ENCODE measurements around the gene SAMD3. TPM values are rescaled to one million over a fixed set of nuclear protein-coding genes. Genes with fewer than 3 reads are reported as not detected.

Gene SAMD3
- total RNA-seq, 6 experiments from 2014 or later = 0.25 to 0.86 (median 0.37) TPM

DNA sequence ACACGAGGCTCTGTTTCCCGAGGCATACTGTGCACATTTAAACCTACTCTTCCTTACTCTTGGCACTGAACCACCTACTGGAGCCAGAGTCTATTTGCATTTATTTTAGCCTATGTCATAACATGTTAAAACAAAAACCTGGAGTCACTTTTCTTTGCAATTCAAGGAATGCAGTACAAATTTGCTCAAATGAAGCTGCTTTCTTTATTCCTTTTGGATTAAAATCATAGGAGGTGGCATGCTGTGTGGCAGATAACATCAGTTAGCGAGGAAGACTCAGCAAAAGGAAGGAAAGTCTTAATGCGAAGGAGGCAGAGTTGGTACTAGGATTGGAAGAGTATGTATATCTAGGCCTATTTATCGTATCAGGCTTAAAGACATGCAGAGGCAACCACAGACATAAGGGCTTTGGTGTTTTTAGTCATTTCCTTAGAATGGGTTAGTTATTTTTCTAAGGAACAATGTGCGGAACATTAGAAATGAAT lies 92.9 kb downstream of the SAMD3 start:
- Histone ChIP-seq H3K27ac (no peak overlapping the region), H3K36me3 (no peaks in the 10 kb centered on the region), H3K4me1 (no peaks in the 10 kb centered on the region), H3K9me3 (no peaks in the 10 kb centered on the region), H3K27me3 (no peaks in the 10 kb centered on the region), H3K4me3 (no peak overlapping the region)
- no peak for TF ChIP-seq POLR2A (IDR thresholded peaks at IDR 0.05)
- TF ChIP-seq, protein P1, sequence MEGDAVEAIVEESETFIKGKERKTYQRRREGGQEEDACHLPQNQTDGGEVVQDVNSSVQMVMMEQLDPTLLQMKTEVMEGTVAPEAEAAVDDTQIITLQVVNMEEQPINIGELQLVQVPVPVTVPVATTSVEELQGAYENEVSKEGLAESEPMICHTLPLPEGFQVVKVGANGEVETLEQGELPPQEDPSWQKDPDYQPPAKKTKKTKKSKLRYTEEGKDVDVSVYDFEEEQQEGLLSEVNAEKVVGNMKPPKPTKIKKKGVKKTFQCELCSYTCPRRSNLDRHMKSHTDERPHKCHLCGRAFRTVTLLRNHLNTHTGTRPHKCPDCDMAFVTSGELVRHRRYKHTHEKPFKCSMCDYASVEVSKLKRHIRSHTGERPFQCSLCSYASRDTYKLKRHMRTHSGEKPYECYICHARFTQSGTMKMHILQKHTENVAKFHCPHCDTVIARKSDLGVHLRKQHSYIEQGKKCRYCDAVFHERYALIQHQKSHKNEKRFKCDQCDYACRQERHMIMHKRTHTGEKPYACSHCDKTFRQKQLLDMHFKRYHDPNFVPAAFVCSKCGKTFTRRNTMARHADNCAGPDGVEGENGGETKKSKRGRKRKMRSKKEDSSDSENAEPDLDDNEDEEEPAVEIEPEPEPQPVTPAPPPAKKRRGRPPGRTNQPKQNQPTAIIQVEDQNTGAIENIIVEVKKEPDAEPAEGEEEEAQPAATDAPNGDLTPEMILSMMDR (IDR thresholded peaks at IDR 0.05) = no peak
- ATAC-seq (no peak), DNase-seq (no peak)
- intact Hi-C loops (cut with DNase I) = no loop called here
- 91% methylated on average over 6 of the region's 6 CpGs for WGBS (ENCODE audit: insufficient coverage, low coverage, low lambda C conversion rate, missing lambda C conversion rate)

DNA sequence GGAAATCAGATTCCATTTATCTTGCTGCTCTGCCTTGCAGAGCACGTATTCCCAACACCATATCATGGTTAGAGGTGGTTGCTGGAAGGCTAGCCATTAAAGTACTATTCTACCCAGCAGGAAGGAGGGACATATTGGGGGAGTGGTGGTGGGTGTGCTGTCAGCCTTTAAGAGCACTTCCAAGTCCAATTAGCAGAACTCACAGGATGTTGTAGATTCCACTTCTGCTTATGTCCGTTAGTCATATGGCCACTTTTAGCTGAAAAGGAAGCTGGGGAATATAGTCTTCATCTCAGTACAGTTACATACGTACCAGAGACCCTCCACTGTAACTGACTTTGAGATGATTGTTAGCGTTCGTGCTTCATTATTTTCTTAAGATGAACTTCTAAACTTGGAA lies 94.4 kb downstream of the SAMD3 start:
- H3K9me3 ChIP-seq = no peaks in the 10 kb centered on the region
- H3K36me3 ChIP-seq = no peaks in the 10 kb centered on the region
- no peak for TF ChIP-seq POLR2A (IDR thresholded peaks at IDR 0.05)
- TF ChIP-seq, protein P1 (IDR thresholded peaks at IDR 0.05) = no peak
- H3K27ac ChIP-seq = no peak overlapping the region
- H3K4me3 ChIP-seq = no peak overlapping the region
- DNase-seq (no peak), ATAC-seq (no peak)
- 87% methylated on average over 5 of the region's 5 CpGs for WGBS (ENCODE audit: insufficient coverage, low coverage, low lambda C conversion rate, missing lambda C conversion rate)
- intact Hi-C loops (cut with DNase I) = no loop called here
- H3K4me1 ChIP-seq = no peaks in the 10 kb centered on the region
- no peaks in the 10 kb centered on the region for H3K27me3 ChIP-seq

DNA sequence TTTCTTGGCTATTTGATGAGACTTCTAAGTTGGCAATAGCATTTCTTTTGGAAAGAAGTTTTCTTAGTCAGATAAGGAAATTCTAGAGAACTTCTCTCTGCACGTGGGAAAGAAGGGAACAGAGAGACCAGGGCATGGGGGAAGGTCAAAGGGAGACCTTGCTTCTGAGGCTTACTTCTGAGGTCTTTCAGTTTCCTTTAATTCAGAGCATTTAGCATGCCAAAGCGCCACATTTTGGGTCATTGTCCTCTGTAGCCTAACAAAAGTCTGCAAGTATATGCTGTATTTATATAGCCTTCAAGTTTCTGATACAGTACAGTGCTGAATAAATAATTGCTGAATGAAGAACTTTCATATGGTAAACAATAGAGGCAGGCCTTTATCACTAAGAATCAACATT lies 95.6 kb downstream of the SAMD3 start:
- Histone ChIP-seq H3K27me3 (no peaks in the 10 kb centered on the region), H3K27ac (no peak overlapping the region), H3K4me3 (no peak overlapping the region), H3K9me3 (no peaks in the 10 kb centered on the region), H3K36me3 (no peaks in the 10 kb centered on the region), H3K4me1 (no peaks in the 10 kb centered on the region)
- no peak for TF ChIP-seq POLR2A (IDR thresholded peaks at IDR 0.05)
- TF ChIP-seq, protein P1 (IDR thresholded peaks at IDR 0.05) = no peak
- ATAC-seq (no peak), DNase-seq (no peak)
- intact Hi-C loops (cut with DNase I) = no loop called here
- 57% methylated on average over 2 of the region's 2 CpGs for WGBS (ENCODE audit: insufficient coverage, low coverage, low lambda C conversion rate, missing lambda C conversion rate)

DNA sequence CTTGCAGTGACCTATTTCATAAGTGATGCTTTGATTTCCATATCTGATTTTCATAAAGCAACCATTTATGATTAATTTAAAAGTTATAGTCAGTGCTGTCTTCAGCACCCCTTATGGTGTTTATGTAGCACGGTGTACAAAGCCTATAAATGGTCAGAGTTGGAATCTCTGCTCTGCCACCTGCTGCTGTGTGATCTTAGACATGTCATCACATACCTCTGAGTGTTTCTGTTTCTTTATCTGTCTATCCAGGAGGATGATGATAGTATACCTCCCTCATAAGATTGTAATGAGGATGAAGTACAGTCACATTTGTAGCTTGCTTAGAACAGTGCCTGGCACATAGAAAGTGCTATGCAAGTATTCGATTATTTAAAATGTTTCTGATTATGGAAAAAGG lies 100.5 kb downstream of the SAMD3 start:
- intact Hi-C loops (cut with DNase I) = no loop called here
- Histone ChIP-seq H3K4me1 (no peaks in the 10 kb centered on the region), H3K9me3 (no peaks in the 10 kb centered on the region), H3K4me3 (no peak overlapping the region), H3K36me3 (peaks cover 0 to 3% (median 0%) of the 10 kb centered on the region in 4 donors), H3K27me3 (no peaks in the 10 kb centered on the region), H3K27ac (no peak overlapping the region)
- DNase-seq = no peak
- ATAC-seq = no peak
- WGBS (ENCODE audit: insufficient coverage, low coverage, low lambda C conversion rate, missing lambda C conversion rate) = 89% methylated on average over 2 of the region's 2 CpGs
- TF ChIP-seq, protein P1 (IDR thresholded peaks at IDR 0.05) = no peak
- TF ChIP-seq POLR2A (IDR thresholded peaks at IDR 0.05) = no peak

DNA sequence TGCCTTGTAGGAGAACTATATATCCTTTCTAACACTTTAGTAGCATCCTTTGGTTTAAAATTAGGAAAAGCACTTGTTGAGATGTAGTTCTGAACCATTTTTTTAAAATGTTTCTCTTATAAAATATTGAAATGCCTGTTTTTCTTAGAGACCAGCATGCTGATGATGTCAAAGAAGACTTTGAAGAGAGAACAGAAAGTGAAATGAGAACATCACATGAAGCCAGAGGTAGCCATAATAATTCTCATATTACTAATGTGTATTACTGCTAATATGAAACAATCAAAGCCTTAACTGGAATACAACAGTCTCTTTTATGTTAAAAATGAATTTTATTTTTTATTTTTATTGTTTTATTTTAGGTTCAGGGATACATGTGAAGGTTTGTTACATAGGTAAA lies 102.0 kb downstream of the SAMD3 start:
- H3K27me3 ChIP-seq = no peaks in the 10 kb centered on the region
- intact Hi-C loops (cut with DNase I) = no loop called here
- no peak for ATAC-seq
- TF ChIP-seq, protein P1 (IDR thresholded peaks at IDR 0.05) = no peak
- TF ChIP-seq POLR2A (IDR thresholded peaks at IDR 0.05) = no peak
- H3K4me1 ChIP-seq = no peaks in the 10 kb centered on the region
- H3K4me3 ChIP-seq = no peak overlapping the region
- H3K27ac ChIP-seq = no peak overlapping the region
- H3K36me3 ChIP-seq = peaks cover 0 to 3% (median 0%) of the 10 kb centered on the region in 4 donors
- DNase-seq = no peak
- no peaks in the 10 kb centered on the region for H3K9me3 ChIP-seq

Data from right lobe of liver (tissue), 6 donors.